ENCODE data around the gene TUBA3D.
"Not testable (repeated sequence)": the region's sequence is repeated elsewhere in the genome, so short reads cannot be mapped to it uniquely, and the experiment has no call there.

DNA sequence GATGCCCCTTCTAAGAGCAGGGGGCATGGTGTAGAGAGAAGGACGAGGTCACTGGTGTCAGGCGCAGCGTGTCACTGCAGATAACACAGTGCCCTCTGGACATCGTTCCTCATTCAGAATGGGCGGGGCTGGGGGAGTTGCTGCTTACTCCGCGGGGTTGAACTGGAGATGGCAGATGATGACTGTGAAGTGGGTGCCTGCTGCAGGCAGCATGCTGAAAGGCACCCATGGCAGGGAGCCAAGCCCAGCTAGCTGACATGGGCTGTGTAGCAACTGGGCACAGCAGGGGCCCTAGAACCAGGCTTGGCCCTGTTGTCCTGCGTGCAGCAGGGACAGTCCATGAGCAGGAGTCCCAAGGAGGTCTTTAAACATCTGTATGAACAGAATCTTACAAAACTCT is 4.3 kb upstream of the TUBA3D start:
- not testable (repeated sequence) for TF ChIP-seq ETV6 (conservative IDR thresholded peaks at IDR 0.05 in 1 of 2, IDR thresholded peaks at IDR 0.05 in 1 of 2; ENCODE audit: borderline replicate concordance in 1 of 2, low read depth in 1 of 2); ESRRA (IDR thresholded peaks at IDR 0.05; ENCODE audit: low read length)
- TF ChIP-seq, protein P1, sequence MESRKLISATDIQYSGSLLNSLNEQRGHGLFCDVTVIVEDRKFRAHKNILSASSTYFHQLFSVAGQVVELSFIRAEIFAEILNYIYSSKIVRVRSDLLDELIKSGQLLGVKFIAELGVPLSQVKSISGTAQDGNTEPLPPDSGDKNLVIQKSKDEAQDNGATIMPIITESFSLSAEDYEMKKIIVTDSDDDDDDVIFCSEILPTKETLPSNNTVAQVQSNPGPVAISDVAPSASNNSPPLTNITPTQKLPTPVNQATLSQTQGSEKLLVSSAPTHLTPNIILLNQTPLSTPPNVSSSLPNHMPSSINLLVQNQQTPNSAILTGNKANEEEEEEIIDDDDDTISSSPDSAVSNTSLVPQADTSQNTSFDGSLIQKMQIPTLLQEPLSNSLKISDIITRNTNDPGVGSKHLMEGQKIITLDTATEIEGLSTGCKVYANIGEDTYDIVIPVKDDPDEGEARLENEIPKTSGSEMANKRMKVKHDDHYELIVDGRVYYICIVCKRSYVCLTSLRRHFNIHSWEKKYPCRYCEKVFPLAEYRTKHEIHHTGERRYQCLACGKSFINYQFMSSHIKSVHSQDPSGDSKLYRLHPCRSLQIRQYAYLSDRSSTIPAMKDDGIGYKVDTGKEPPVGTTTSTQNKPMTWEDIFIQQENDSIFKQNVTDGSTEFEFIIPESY (IDR thresholded peaks at IDR 0.05) = not testable (repeated sequence)
